Endometrial microvascular endothelial cells (primary cell): Measurements from ENCODE around the gene COX6A2. TPM values are rescaled to one million over a fixed set of nuclear protein-coding genes. Genes with fewer than 3 reads are reported as not detected.

ENCODE experiments used
- in situ Hi-C: cut with HindIII; loops from 2 replicates; pipeline ENCODE4 v1.10.0; 2017; ENCODE audit warnings: low sequenced_read_pairs, low pct_unique_long_range_greater_than_20kb; ENCODE audit errors: inconsistent ontology term
- total RNA-seq: library from RNA; depleted of rRNA; stranded (reverse); fragments of >200 nt; gene quantifications from one replicate; pipeline ENCODE4 v1.2.3, GENCODE V29; 2015; ENCODE audit errors: inconsistent ontology term

Gene COX6A2
- total RNA-seq, result not detected

- in situ Hi-C loops, result no loop called here
Observed at GRCh38 chr16:31428279-31428597, at the start of gene COX6A2. Gene COX6A2 (minus strand): TSS chr16:31428360. CDS start chr16:31428325, 35 bp downstream.

- in situ Hi-C loops, result no loop called here
Observed at GRCh38 chr16:31477220-31478216, 49.4 kb upstream of the COX6A2 start.

- in situ Hi-C loops, result no loop called here
Observed at GRCh38 chr16:31476303-31477219, 48.4 kb upstream of the COX6A2 start.

GRCh38 chr16:31475946-31476302 is 47.8 kb upstream of the COX6A2 start:
- in situ Hi-C loops, result no loop called here

- in situ Hi-C loops, result no loop called here
Observed at GRCh38 chr16:31474773-31475738, 46.9 kb upstream of the COX6A2 start.

- in situ Hi-C loops, result no loop called here
Observed at GRCh38 chr16:31474173-31474714, 46.1 kb upstream of the COX6A2 start.

GRCh38 chr16:31473264-31473984 is 45.3 kb upstream of the COX6A2 start:
- in situ Hi-C loops, result no loop called here

GRCh38 chr16:31472709-31473203 is 44.6 kb upstream of the COX6A2 start:
- in situ Hi-C loops, result no loop called here

GRCh38 chr16:31471875-31472708 is 43.9 kb upstream of the COX6A2 start, which contains the start of gene TGFB1I1:
Gene TGFB1I1 (plus strand): TSS chr16:31472152. CDS start chr16:31472189, 37 bp downstream.
- in situ Hi-C loops, result no loop called here

GRCh38 chr16:31471241-31471874 is 43.2 kb upstream of the COX6A2 start:
- in situ Hi-C loops, result no loop called here

GRCh38 chr16:31470615-31471014 is 42.5 kb upstream of the COX6A2 start:
- in situ Hi-C loops, result no loop called here

GRCh38 chr16:31467858-31468257 is 39.7 kb upstream of the COX6A2 start:
- in situ Hi-C loops, result no loop called here

- in situ Hi-C loops, result no loop called here
Observed at GRCh38 chr16:31467151-31467773, 39.1 kb upstream of the COX6A2 start.

GRCh38 chr16:31466381-31466841 is 38.3 kb upstream of the COX6A2 start:
- in situ Hi-C loops, result no loop called here

GRCh38 chr16:31465788-31466370 is 37.7 kb upstream of the COX6A2 start:
- in situ Hi-C loops, result no loop called here
